Hindlimb muscle (tissue), 1 donor: ENCODE results near the gene OPA3. TPM values are rescaled to one million over a fixed set of nuclear protein-coding genes. Genes with fewer than 3 reads are reported as not detected.
A peak's percentile ranks its signal among the peaks of the same experiment; 100 is the strongest.
"Not testable (repeated sequence)": the region's sequence is repeated elsewhere in the genome, so short reads cannot be mapped to it uniquely, and the experiment has no call there.

Experiments
- DNase-seq: peaks from one replicate; pipeline ENCODE4 v3.0.0-alpha.2; 2013
- polyA plus RNA-seq: library from polyadenylated mRNA; unstranded; fragments of 120-200 nt; gene quantifications from one replicate; pipeline ENCODE4 v1.2.1, GENCODE V29; 2013; ENCODE audit not compliant: insufficient read length

Gene OPA3
- polyA plus RNA-seq, 1 donor: 7.0 TPM

DNA sequence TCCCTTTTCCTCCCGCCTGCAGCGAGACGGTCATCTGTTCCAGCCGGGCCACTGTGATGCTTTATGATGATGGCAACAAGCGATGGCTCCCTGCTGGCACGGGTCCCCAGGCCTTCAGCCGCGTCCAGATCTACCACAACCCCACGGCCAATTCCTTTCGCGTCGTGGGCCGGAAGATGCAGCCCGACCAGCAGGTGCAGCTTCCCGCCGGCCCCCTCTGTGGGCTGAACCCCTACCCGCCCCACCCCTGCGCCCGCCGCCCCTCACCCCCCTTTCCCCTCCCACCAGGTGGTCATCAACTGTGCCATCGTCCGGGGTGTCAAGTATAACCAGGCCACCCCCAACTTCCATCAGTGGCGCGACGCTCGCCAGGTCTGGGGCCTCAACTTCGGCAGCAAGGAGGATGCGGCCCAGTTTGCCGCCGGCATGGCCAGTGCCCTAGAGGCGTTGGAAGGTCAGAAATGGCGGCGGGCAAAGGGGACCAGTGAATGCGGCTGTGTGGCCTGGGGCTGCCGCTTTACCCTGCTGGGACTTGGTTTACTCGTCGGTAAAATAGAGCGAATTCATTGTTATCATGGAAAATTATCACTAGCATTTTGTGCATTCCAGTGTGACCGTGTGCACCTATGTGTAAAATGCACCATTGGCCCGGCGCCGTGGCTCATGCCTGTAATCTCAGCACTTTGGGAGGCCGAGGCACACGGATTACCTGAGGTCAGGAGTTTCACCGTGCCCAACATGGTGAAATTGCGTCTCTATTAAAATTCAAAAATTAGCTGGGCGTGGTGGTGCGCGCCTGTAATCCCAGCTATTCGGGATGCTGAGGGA is 66.7 kb downstream of the OPA3 start:
- DNase-seq: no peak

DNA sequence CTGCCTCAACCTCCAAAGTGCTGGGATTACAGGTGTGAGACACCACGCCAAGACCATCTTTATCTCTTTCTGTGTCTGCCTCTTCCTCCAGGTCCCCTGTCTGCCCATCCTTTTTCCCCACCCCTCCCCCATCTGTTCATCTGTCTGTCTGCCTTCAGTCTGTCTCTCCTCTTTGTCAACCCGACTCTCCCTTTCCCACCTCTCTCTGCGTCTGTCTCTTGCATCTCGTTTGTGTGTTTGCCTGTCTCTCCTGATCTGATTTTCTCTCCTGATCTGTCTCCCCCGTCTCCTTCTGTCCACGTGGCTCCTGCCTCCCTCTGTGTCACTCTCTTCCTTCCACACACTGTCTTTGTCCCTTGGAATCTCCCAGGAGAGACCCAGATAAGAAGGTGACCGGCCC is 67.4 kb downstream of the OPA3 start:
- no peak for DNase-seq

DNA sequence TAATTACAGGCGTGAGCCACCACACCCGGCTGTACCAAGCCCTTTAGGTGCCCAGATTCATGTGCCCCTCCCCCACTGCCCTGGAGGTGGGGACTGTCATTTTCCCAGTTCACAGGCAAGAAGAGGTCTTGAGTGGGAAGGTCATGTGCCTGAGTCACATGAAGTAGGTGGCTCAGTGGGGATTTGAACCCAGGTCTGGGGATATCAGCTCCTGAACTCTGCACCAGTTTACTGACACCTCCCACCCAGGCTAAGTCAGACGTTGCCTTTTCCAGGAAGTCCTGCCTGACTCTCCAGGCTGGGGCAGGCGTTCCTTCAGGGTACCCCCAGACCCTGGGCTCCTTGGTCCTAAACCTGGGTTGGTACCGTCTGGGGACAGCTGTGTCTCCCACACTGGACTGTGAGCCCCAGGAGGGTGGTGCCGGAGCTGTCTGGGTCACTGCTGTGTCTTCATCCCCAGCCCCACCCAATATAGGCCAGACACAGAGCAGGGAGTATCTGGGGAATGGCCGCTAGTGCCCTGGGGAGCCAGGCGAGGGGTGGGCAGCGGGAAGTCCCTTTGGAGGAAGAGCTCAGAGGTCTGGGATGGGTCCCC is 68.7 kb downstream of the OPA3 start:
- no peak for DNase-seq

- peak; percentile 32 for DNase-seq
Measured at GRCh38 chr19:45515081-45515624, 69.4 kb downstream of the OPA3 start.

- no peak for DNase-seq
Measured at GRCh38 chr19:45514376-45515051, 70.1 kb downstream of the OPA3 start.

DNA sequence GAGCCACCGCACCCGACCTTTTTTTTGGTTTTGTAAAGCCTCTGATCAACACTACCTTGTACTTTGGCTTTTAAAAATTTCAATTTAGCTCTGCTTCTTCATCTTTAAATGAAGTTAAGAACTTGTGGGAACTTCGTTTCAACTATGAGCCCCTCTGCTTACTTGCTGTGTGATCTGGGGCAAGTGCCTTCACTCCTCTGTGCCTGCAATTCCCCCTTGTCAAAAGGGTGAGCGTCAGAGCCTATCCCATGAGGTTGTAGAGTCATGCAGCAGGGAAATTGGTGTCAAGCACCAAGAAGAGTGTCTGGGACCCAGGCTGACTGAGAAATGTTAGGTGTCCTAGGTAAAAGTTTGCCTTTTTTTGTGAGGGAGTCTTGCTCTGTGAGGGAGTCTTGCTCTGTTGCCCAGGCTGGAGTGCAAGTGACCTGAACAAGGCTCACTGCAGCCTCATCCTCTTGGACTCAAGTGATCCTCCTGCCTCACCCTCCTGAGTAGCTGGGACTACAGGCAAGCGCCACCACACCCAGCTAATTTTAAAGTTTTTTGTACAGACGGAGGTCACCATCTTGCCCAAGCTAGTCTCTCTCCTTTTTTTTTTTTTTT is 71.6 kb downstream of the OPA3 start:
- DNase-seq: no peak

GRCh38 chr19:45511074-45511473 is 73.5 kb downstream of the OPA3 start:
- DNase-seq: no peak

DNA sequence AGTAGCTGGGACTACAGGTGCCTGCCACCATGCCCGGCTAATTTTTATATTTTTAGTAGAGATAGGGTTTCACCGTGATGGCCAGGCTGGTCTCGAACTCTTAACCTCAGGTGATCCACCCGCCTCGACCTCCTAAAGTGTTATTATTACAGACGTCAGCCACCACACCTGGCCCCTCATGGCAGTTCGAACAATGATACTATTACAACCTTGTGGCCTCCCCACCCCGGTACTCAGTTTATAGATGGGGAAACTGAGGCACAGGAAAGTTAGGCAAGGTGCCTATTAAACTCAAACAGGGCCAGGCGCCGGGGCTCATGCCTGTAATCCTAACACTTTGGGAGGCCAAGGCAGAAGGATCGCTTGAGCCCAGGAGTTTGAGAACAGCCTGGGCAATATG is 74.2 kb downstream of the OPA3 start:
- DNase-seq: not testable (repeated sequence)

DNA sequence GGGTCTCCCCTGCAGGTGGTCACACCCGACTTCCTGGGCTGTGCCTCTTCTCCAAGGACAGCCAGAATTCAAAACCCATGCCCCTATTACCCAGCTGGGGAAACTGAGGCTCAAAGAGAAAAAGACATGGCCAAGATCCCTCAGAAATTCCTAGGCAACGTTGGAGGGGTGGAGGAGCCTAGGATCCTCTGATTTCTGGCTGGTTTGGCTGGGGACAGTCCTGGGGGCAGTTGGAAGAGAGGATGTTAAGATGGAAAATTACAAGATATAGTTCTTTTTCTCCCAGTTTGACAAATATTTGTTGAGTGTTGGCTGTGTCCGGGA is 74.9 kb downstream of the OPA3 start:
- DNase-seq: no peak

DNA sequence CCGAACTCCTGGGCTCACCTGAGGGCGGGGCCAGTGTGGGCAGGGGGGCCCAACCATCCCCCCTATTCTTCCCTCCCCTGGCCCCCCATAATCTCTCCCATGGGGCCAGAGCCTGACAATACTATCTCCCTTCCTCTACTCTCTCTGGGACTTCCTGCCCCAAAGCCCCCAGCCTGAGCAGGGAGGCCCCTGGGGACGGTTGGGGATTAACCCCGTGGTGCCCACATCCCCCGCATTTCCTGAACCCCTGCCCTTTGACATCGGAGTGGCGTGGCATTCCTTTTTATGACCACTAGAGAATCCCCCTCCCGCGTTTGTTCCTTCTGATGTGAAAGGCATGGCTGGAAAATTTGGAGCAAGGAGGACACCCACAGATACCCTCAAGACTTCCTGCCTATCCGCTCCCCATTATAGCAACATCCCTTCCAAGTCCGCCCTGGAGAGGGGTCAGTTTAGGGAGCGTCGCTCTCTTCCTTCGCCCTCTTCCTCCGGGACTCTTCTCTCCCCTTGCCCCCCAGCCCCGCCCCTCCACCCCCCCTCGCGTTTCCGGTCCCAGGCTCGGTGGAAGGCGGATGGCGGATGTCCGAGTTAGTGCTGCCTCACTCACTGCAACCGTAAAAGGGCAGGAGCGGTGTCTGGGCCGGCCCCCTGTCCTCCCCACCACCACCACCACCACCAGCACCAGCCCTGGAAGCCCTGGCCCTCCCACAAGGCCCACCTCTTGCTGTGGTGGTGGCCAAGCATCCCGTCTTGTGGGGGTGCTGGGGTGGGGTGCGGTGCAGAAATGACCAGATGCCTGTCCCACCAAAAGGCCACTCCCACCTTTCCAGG is 75.5 kb downstream of the OPA3 start:
- DNase-seq: peak; percentile 43

DNA sequence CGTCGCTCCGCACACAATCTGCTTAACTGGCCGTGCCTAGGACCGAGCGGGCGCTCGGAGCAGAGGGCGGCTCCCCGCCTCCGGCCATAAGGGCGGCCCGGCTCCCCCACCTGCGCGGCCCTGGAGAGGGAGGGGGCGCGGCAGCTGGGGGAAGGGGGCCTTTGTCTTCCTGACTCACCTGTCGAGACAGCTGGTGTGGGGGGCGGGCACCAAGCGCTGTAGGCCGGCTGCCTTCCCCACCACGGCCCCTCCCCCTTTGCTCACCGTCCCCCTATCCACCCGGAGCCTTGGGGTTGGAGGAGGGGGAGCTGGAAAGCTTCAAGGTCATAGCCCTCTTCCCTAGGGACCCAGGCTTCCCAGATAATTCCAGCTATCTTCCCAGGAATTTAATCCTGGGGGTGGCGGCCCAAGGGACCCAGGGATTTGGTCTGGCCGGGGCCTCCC is 76.2 kb downstream of the OPA3 start:
- no peak for DNase-seq

DNA sequence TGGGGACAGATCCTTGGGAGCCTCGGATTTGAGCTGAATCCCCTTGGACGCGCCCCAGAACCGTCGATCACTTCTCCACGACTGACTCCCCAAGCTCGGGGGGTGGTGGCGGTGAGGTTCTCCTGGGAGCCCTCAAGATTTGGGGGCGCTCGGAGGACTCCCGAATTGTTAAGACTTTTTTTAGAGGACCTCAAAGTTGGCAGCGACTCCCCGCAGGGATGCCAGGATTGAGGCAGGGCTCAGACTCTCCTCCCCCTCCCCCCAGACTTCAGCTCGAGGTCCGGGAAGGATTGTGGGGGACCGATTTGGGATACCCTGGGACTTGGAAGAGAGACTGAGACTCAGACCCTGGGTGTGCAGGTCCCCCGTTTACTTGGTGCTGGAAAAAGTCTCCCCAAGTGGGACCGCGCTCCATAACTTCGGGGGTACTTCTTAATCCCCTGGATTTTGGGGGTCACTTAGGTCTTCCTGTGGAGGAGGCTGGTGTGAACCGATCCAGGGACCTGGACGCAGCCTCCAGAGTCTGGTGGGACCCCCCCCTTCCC is 76.7 kb downstream of the OPA3 start:
- peak; percentile 34 for DNase-seq

DNA sequence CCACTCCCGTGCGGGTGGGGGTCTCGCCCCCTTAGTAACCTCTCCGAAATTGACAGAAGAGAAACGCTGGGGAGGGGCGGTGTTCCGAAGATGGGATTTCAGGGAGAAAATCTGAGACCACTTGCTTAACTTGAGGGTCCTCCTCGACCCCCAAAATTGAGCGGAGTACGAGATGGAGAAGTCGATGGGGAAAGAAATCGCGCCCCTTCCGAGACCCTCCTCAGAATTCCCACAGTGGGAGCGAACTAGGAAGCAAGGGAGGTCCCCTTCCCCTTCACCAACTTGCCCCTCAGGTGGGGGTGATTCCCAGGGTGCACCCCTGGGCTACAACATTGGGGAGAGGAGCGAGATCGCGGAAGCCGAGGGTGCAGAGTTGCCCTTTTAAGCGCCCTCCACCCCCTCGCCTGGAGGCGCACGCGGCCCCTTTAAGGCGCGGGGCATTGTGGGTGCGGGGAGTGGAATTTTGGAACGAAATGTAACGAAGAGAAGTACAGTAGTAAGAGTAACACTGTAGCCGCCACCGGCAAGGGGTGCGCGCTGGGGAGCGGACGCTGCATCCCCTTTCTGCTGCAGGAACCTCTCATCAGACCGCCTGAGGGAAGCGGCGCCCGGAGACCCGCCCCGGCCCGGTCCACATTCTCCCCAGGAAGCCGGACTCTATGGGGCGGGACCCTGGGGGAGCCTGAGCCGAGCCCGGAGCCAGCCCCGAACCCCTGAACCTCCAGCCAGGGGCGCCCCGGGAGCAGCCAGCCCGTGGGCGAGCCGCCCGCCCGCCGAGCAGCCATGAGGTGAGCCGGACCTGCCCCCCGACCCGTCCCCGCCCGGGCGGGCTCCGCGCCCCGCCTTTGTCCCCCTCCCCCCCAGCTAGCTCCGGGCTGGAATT is 77.4 kb downstream of the OPA3 start, which contains the start of gene VASP:
TSS of gene VASP (plus strand) at position 491 of the 883 bp plus-strand sequence. CDS start at position 784, 293 bp downstream.
- peak; percentile 88 for DNase-seq

GRCh38 chr19:45506246-45506988 is 78.2 kb downstream of the OPA3 start:
- peak; percentile 89 for DNase-seq

DNA sequence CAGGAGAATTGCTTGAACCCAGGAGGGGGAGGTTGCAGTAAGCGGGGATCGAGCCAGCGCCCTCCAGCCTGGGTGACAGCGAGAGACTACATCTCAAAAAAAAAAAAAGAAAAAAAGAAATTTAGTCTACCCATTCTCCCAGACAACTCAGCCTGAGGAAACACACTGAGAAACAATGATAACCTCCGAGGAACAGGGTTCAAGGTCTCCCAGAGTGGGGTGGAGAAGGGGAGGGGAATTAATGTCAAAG is 78.7 kb downstream of the OPA3 start:
- DNase-seq: no peak

DNA sequence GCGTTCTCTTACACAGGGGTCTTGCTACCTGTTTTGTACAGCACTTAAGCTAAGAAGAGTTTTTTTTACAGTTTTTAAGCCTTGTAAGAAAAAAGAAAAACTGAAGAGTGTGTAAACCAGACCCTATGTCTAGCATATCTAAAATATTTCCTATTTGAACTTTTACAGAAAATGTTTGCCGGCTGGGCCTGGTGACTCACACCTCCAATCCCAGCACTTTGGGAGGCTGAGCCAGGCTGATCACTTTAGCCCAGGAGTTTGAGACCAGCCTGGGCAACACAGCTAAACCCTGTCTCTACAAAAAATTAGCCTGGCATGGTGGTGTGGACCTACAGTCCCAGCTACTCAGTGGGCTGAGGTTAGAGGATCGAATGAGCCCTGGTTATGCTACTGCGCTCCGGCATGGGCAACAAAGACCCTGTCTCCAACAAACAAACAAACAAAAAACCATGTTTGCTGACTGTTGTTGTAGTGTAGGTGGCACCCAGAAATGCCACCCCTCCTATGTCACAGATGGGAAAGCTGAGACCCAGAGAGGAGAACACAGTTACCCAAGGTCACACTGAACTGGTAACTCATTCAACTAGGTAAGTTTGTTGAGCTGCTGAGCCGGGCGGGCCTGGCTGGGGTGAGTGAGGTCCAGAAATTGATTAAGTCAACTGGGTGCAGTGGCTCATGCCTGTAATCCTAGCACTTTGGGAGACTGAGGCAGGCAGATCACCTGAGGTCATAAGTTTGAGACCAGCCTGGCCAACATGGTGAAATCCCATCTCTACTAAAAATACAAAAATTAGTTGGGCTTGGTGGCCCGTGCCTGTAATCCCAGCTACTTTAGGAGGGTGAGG is 79.2 kb downstream of the OPA3 start:
- DNase-seq: no peak

- DNase-seq: no peak
Measured at GRCh38 chr19:45503909-45504308, 80.7 kb downstream of the OPA3 start.

- DNase-seq: no peak
Measured at GRCh38 chr19:45502111-45502510, 82.5 kb downstream of the OPA3 start.

- no peak for DNase-seq
Measured at GRCh38 chr19:45501730-45502014, 82.9 kb downstream of the OPA3 start.
